ENCODE results near the gene UGT2A3.
"Not testable (repeated sequence)": the region's sequence is repeated elsewhere in the genome, so short reads cannot be mapped to it uniquely, and the experiment has no call there.

Gene UGT2A3

GRCh38 chr4:68951078-68951805, at the start of gene UGT2A3:
UGT2A3 (minus strand) TSS chr4:68951804; CDS start chr4:68951760, 44 bp downstream.
- DNase-seq, result no peak

GRCh38 chr4:68997040-68997439, 45.4 kb upstream of the UGT2A3 start:
- no peak for DNase-seq

- no peak for DNase-seq
Measured at GRCh38 chr4:68995292-68995691, 43.7 kb upstream of the UGT2A3 start.

GRCh38 chr4:68987007-68987406, 35.4 kb upstream of the UGT2A3 start:
- DNase-seq, result no peak

- no peak for DNase-seq
Measured at GRCh38 chr4:68985442-68985841, 33.8 kb upstream of the UGT2A3 start.

GRCh38 chr4:68984947-68985346, 33.3 kb upstream of the UGT2A3 start:
- no peak for DNase-seq

GRCh38 chr4:68963374-68963773, 11.8 kb upstream of the UGT2A3 start:
- no peak for DNase-seq

GRCh38 chr4:68962868-68963267, 11.3 kb upstream of the UGT2A3 start:
- DNase-seq, result no peak

- DNase-seq, result no peak
Measured at GRCh38 chr4:68960294-68961163, 8.9 kb upstream of the UGT2A3 start.

GRCh38 chr4:68959085-68959484, 7.5 kb upstream of the UGT2A3 start:
- DNase-seq, result not testable (repeated sequence)

- no peak for DNase-seq
Measured at GRCh38 chr4:68954126-68954525, 2.5 kb upstream of the UGT2A3 start.

GRCh38 chr4:68953056-68953596, 1.5 kb upstream of the UGT2A3 start:
- no peak for DNase-seq

GRCh38 chr4:68951806-68952585, 392 bp upstream of the UGT2A3 start:
- no peak for DNase-seq

- no peak for DNase-seq
Measured at GRCh38 chr4:68950033-68950432, 1.6 kb downstream of the UGT2A3 start.

GRCh38 chr4:68948985-68949384, 2.6 kb downstream of the UGT2A3 start:
- no peak for DNase-seq

- DNase-seq, result no peak
Measured at GRCh38 chr4:68948044-68948743, 3.4 kb downstream of the UGT2A3 start.

GRCh38 chr4:68929076-68929737, 22.4 kb downstream of the UGT2A3 start:
- no peak for DNase-seq

- no peak for DNase-seq
Measured at GRCh38 chr4:68927165-68927564, 24.4 kb downstream of the UGT2A3 start.

- not testable (repeated sequence) for DNase-seq
Measured at GRCh38 chr4:68922202-68922601, 29.4 kb downstream of the UGT2A3 start.

GRCh38 chr4:68921051-68921450, 30.6 kb downstream of the UGT2A3 start:
- DNase-seq, result no peak

- DNase-seq, result no peak
Measured at GRCh38 chr4:68917016-68917415, 34.6 kb downstream of the UGT2A3 start.

- DNase-seq, result no peak
Measured at GRCh38 chr4:68912807-68913206, 38.8 kb downstream of the UGT2A3 start.

Measured in CD4-positive, alpha-beta T cell treated with Interleukin-10 for 1 hour (primary cell).